GM23338 (cell line): Measurements from ENCODE around the gene RNF40. TPM values are rescaled to one million over a fixed set of nuclear protein-coding genes. Genes with fewer than 3 reads are reported as not detected.
A peak's percentile ranks its signal among the peaks of the same experiment; 100 is the strongest.

Source experiments
- ATAC-seq: fragments of 200-7000 bp; cut with Tn5 transposase; 3 replicates; pipeline ENCODE4 v1.9.1; 2020
- DNase-seq: peaks from one replicate; pipeline ENCODE4 v3.0.0-alpha.2; 2015; ENCODE audit warnings: low spot score
- H2AFZ ChIP-seq: fragments of 200-600 bp; sonication (generic); 2 replicates; pipeline ENCODE4 v1.8.0; 2016; ENCODE audit warnings: antibody characterized with exemption, mild to moderate bottlenecking, moderate library complexity
- H3F3A ChIP-seq: fragments of 200-600 bp; sonication (generic); replicated peaks from 2 replicates; pipeline ENCODE4 v1.8.0; 2017; ENCODE audit warnings: antibody characterized with exemption, mixed run types, low read depth
- H3K27ac ChIP-seq: fragments of 200-600 bp; sonication (generic); 2 replicates; pipeline ENCODE4 v1.6.1; 2016; ENCODE audit warnings: low read depth
- H3K27me3 ChIP-seq: fragments of 200-600 bp; sonication (generic); 2 replicates; pipeline ENCODE4 v1.8.0; 2016; ENCODE audit warnings: mild to moderate bottlenecking, mixed run types, moderate library complexity; ENCODE audit not compliant: insufficient read depth
- H3K36me3 ChIP-seq: fragments of 200-600 bp; sonication (generic); 2 replicates; pipeline ENCODE4 v1.8.0; 2016; ENCODE audit warnings: mild to moderate bottlenecking; ENCODE audit not compliant: insufficient read depth
- H3K4me1 ChIP-seq: fragments of 200-600 bp; sonication (generic); 2 replicates; pipeline ENCODE4 v1.8.0; 2016; ENCODE audit warnings: mild to moderate bottlenecking, moderate library complexity; ENCODE audit not compliant: insufficient read depth
- H3K4me2 ChIP-seq: fragments of 200-600 bp; sonication (generic); 2 replicates; pipeline ENCODE4 v1.7.1; 2017; ENCODE audit warnings: mixed run types
- H3K4me3 ChIP-seq: fragments of 200-600 bp; sonication (generic); 2 replicates; pipeline ENCODE4 v1.6.1; 2016; ENCODE audit warnings: mixed run types
- H3K79me2 ChIP-seq: fragments of 200-600 bp; sonication (generic); replicated peaks from 2 replicates; pipeline ENCODE4 v1.8.0; 2017; ENCODE audit warnings: mild to moderate bottlenecking; ENCODE audit not compliant: insufficient read depth
- H3K9me2 ChIP-seq: fragments of 200-600 bp; sonication (generic); 2 replicates; pipeline ENCODE4 v1.8.0; 2017; ENCODE audit not compliant: insufficient read depth
- H4K20me1 ChIP-seq: fragments of 200-600 bp; sonication (generic); replicated peaks from 2 replicates; pipeline ENCODE4 v1.8.0; 2017; ENCODE audit warnings: mild to moderate bottlenecking; ENCODE audit not compliant: insufficient read depth
- H3K27ac Mint-ChIP-seq: 2 replicates; pipeline ENCODE4 v1.8.0; 2020; ENCODE audit warnings: inconsistent platforms, mild to moderate bottlenecking, moderate library complexity, mixed read lengths
- H3K27me3 Mint-ChIP-seq: 3 replicates; pipeline ENCODE4 v1.8.0; 2022; ENCODE audit warnings: low read depth, mild to moderate bottlenecking, moderate library complexity, mixed read lengths, inconsistent platforms; ENCODE audit not compliant: insufficient read depth, poor library complexity
- H3K36me3 Mint-ChIP-seq: 3 replicates; pipeline ENCODE4 v1.8.0; 2021; ENCODE audit warnings: low read depth, mild to moderate bottlenecking, inconsistent platforms, moderate library complexity, mixed read lengths
- H3K4me1 Mint-ChIP-seq: 3 replicates; pipeline ENCODE4 v1.8.0; 2020; ENCODE audit warnings: mild to moderate bottlenecking, inconsistent platforms, mixed read lengths
- H3K4me3 Mint-ChIP-seq: 3 replicates; pipeline ENCODE4 v1.8.0; 2021; ENCODE audit warnings: moderate library complexity, mild to moderate bottlenecking, inconsistent platforms, mixed read lengths
- H3K9me3 Mint-ChIP-seq: 3 replicates; pipeline ENCODE4 v1.8.0; 2020; ENCODE audit warnings: moderate library complexity, mild to moderate bottlenecking, inconsistent platforms, mixed read lengths
- CREB1 ChIP-seq: fragments of 250-450 bp; sonication (Bioruptor Pico); IDR thresholded peaks from 2 replicates; pipeline ENCODE4 v1.5.0; 2020; ENCODE audit warnings: low read depth, mild to moderate bottlenecking, moderate library complexity
- CTCF ChIP-seq, 2 experiments: fragments of 200-600 bp in 1 of 2; sonication (generic) in 1 of 2; conservative IDR thresholded peaks; 2 replicates each; pipeline versions ENCODE4 v1.5.1 to v1.6.1; 2016 to 2017; ENCODE audit warnings: antibody characterized with exemption in 2 of 2, low read depth in 2 of 2, mild to moderate bottlenecking in 2 of 2, moderate library complexity in 1 of 2
- ETS1 ChIP-seq: IDR thresholded peaks from 2 replicates; pipeline ENCODE4 v1.6.1; 2016; ENCODE audit warnings: antibody characterized with exemption
- EZH2 ChIP-seq: fragments of 200-600 bp; sonication (generic); IDR thresholded peaks from one replicate; pipeline ENCODE4 v1.8.0; 2017; ENCODE audit warnings: antibody characterized with exemption, mild to moderate bottlenecking, low read depth; ENCODE audit not compliant: unreplicated experiment
- JUNB ChIP-seq: IDR thresholded peaks from one replicate; pipeline ENCODE4 v1.6.1; 2016; ENCODE audit warnings: antibody characterized with exemption; ENCODE audit not compliant: unreplicated experiment
- NANOG ChIP-seq: IDR thresholded peaks from 2 replicates; pipeline ENCODE4 v1.6.1; 2016; ENCODE audit warnings: antibody characterized with exemption, borderline replicate concordance
- REST ChIP-seq: IDR thresholded peaks from one replicate; pipeline ENCODE4 v1.6.1; 2018; ENCODE audit warnings: antibody characterized with exemption; ENCODE audit not compliant: unreplicated experiment
- ZNF114 ChIP-seq: fragments of 250-450 bp; sonication (Bioruptor Pico); IDR thresholded peaks from 2 replicates; pipeline ENCODE4 v1.5.0; 2020; ENCODE audit warnings: mild to moderate bottlenecking, moderate library complexity
- ZNF331 ChIP-seq: fragments of 250-450 bp; sonication (Bioruptor Pico); IDR thresholded peaks from 2 replicates; pipeline ENCODE4 v1.5.0; 2020; ENCODE audit warnings: low read depth, mild to moderate bottlenecking, moderate library complexity
- polyA plus RNA-seq: library from polyadenylated mRNA; unstranded; fragments of >200 nt; fragmentation: Nextera tagmentation; extraction: Ambion mirVana; gene quantifications from 2 replicates; pipeline ENCODE4 v1.2.1, GENCODE V29; 2016
- total RNA-seq: library from RNA; depleted of rRNA; stranded (reverse); fragments of >200 nt; shearing (Covaris generic); gene quantifications from 2 replicates; pipeline ENCODE4 v1.2.3, GENCODE V29; 2014

RNF40 gene
- total and polyA plus RNA-seq, 2 experiments from 2014 or later = 36.0 to 78.5 TPM

GRCh38 chr16:30802936-30803335 lies 40.8 kb downstream of the RNF40 start:
- no peak overlapping the region for H3K27ac Mint-ChIP-seq
- no peaks in the 10 kb centered on the region for H3K36me3 ChIP-seq
- H3K4me3 ChIP-seq = no peak overlapping the region
- ATAC-seq (no peak), DNase-seq (no peak)
- H3K36me3 Mint-ChIP-seq = no peaks in the 10 kb centered on the region
- H3K4me3 Mint-ChIP-seq = no peak overlapping the region
- no peak overlapping the region for H3K27ac ChIP-seq
- peaks cover 3% of the 10 kb centered on the region; the same call in 1 of the 3 replicates for H3K9me3 Mint-ChIP-seq
- no peaks in the 10 kb centered on the region for H3K79me2 ChIP-seq
- H3K27me3 Mint-ChIP-seq = peaks cover 24% of the 10 kb centered on the region
- no peaks in the 10 kb centered on the region for H4K20me1 ChIP-seq
- H3K9me2 ChIP-seq = no peaks in the 10 kb centered on the region
- no peak overlapping the region for H2AFZ ChIP-seq
- H3K4me1 ChIP-seq = peaks cover 7% of the 10 kb centered on the region; the same call in 1 of the 2 replicates
- H3F3A ChIP-seq = peaks cover 12% of the 10 kb centered on the region
- H3K4me2 ChIP-seq = no peak overlapping the region
- TF ChIP-seq REST (no peak), ZNF331 (no peak), ZNF114 (no peak)
- peaks cover 52% of the 10 kb centered on the region for H3K27me3 ChIP-seq
- H3K4me1 Mint-ChIP-seq = peaks cover 9% of the 10 kb centered on the region

GRCh38 chr16:30805056-30805369 lies 42.9 kb downstream of the RNF40 start:
- H3K9me2 ChIP-seq = no peaks in the 10 kb centered on the region
- H4K20me1 ChIP-seq = no peaks in the 10 kb centered on the region
- H3K27ac ChIP-seq = no peak overlapping the region
- H3K79me2 ChIP-seq = no peaks in the 10 kb centered on the region
- H3F3A ChIP-seq = peaks cover 12% of the 10 kb centered on the region
- TF ChIP-seq ETS1 (no peak), ZNF114 (no peak), JUNB (no peak), EZH2 (no peak), CTCF (conservative IDR thresholded peaks at IDR 0.05; ENCODE audit: low read depth in 2 of 2) (no peak), NANOG (no peak), CREB1 (no peak)
- no peaks in the 10 kb centered on the region for H3K36me3 Mint-ChIP-seq
- H3K4me1 Mint-ChIP-seq = peaks cover 9% of the 10 kb centered on the region
- peak overlapping the region; percentile 80 for H3K4me3 Mint-ChIP-seq
- no peaks in the 10 kb centered on the region for H3K36me3 ChIP-seq
- H3K27me3 ChIP-seq = peaks cover 65% of the 10 kb centered on the region
- H3K4me2 ChIP-seq = peak overlapping the region; percentile 97
- H3K9me3 Mint-ChIP-seq = peaks cover 3% of the 10 kb centered on the region; the same call in 1 of the 3 replicates
- H3K27me3 Mint-ChIP-seq = peaks cover 30% of the 10 kb centered on the region
- H2AFZ ChIP-seq = peak overlapping the region; percentile 100
- H3K4me3 ChIP-seq = peak overlapping the region; percentile 93
- peaks cover 7% of the 10 kb centered on the region; the same call in 1 of the 2 replicates for H3K4me1 ChIP-seq
- no peak for DNase-seq
- peak overlapping the region; percentile 59; the same call in 1 of the 2 replicates for H3K27ac Mint-ChIP-seq
- peak; percentile 5; the same call in 1 of the 3 replicates for ATAC-seq
